ENCODE data around the gene CNPY4.

DNA sequence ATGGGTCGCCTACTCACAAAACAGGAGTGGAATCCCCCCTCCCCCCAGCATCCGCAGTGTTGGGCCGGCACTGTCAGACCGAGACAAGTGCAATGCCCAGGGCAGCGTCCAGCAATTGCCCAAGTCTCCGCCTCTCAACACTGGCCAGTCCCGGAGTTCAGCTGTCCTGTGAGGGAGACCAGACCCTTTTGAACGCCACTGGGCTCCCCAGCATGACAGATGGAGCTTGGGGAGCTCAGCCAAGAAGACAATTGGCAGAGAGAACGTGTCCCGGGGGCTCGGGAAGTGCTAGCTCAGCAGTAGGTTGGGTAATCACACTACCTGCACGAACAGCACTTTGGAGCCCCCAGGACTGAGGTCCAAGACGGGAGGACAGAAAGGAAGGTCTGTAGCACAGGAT is 25.9 kb upstream of the CNPY4 start:
- TF ChIP-seq, protein P1, sequence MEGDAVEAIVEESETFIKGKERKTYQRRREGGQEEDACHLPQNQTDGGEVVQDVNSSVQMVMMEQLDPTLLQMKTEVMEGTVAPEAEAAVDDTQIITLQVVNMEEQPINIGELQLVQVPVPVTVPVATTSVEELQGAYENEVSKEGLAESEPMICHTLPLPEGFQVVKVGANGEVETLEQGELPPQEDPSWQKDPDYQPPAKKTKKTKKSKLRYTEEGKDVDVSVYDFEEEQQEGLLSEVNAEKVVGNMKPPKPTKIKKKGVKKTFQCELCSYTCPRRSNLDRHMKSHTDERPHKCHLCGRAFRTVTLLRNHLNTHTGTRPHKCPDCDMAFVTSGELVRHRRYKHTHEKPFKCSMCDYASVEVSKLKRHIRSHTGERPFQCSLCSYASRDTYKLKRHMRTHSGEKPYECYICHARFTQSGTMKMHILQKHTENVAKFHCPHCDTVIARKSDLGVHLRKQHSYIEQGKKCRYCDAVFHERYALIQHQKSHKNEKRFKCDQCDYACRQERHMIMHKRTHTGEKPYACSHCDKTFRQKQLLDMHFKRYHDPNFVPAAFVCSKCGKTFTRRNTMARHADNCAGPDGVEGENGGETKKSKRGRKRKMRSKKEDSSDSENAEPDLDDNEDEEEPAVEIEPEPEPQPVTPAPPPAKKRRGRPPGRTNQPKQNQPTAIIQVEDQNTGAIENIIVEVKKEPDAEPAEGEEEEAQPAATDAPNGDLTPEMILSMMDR (IDR thresholded peaks at IDR 0.05) = no peak
- TF ChIP-seq POLR2A (IDR thresholded peaks at IDR 0.05) (no peak), POLR2AphosphoS5 (IDR thresholded peaks at IDR 0.05; ENCODE audit: insufficient read depth in 1 of 2, low read depth in 1 of 2) (no peak)

Data from vagina (tissue), 2 donors.